ENCODE data around the gene LACTB.

GRCh38 chr15:63072023-63072650, 49.5 kb upstream of the LACTB start:
- TF ChIP-seq POLR2A (IDR thresholded peaks at IDR 0.05; ENCODE audit: low read length) = no peak
- TF ChIP-seq GATA1 (IDR thresholded peaks at IDR 0.05; ENCODE audit: low read depth, low read length) = no peak

Data from erythroblast (primary cell).